Astrocyte (in vitro differentiated cells and primary cell): ENCODE data around the gene ZHX3.

ENCODE experiments used
- CTCF ChIP-seq: IDR thresholded peaks from 2 replicates; pipeline ENCODE4 v1.5.1; 2011; ENCODE audit warnings: low read depth, mild to moderate bottlenecking, inconsistent platforms, low read length, moderate library complexity; ENCODE audit not compliant: insufficient read depth
- EZH2 ChIP-seq: IDR thresholded peaks from 2 replicates; pipeline ENCODE4 v1.6.1; 2012; ENCODE audit warnings: mild to moderate bottlenecking, low read length, inconsistent platforms; ENCODE audit not compliant: insufficient read depth

GRCh38 chr20:41202426-41202825 lies 115.1 kb downstream of the ZHX3 start:
- TF ChIP-seq CTCF (no peak), EZH2 (no peak)
